Prostate gland (tissue), 2 donors: ENCODE data around the gene COX10. TPM values are rescaled to one million over a fixed set of nuclear protein-coding genes. Genes with fewer than 3 reads are reported as not detected.

Source experiments
- DNase-seq: peaks from one replicate; pipeline ENCODE4 v3.0.0-alpha.2; 2019; ENCODE audit warnings: low spot score
- H3K27ac ChIP-seq, 2 donors: fragments of 200-600 bp; sonication (generic); 2 replicates each; pipeline ENCODE4 v1.5.1; 2017 to 2019
- H3K27me3 ChIP-seq: fragments of 200-600 bp; sonication (generic); replicated peaks from 2 replicates; pipeline ENCODE4 v1.5.1; 2019; ENCODE audit not compliant: insufficient read depth
- H3K36me3 ChIP-seq, 2 donors: fragments of 200-600 bp; sonication (generic); 1 replicate in 1 of 2; 2 replicates in 1 of 2; pipeline versions ENCODE4 v1.5.1 to v1.8.1; 2017 to 2019
- H3K4me1 ChIP-seq: fragments of 200-600 bp; sonication (generic); replicated peaks from 2 replicates; pipeline ENCODE4 v1.5.1; 2019
- H3K4me3 ChIP-seq, 2 donors: fragments of 200-600 bp; sonication (generic); 2 replicates each; pipeline ENCODE4 v1.5.1; 2017 to 2019
- H3K9me3 ChIP-seq: fragments of 200-600 bp; sonication (generic); 2 replicates; pipeline ENCODE4 v1.5.1; 2017
- CTCF ChIP-seq, 4 experiments: fragments of 200-600 bp in 2 of 4; fragments of 450-650 bp in 2 of 4; sonication (generic) in 2 of 4; IDR thresholded peaks; 1 replicate in 3 of 4; 2 replicates in 1 of 4; pipeline ENCODE4 v1.5.1; 2016 to 2019; ENCODE audit warnings: antibody characterized with exemption in 4 of 4, mild to moderate bottlenecking in 2 of 4, moderate library complexity in 2 of 4
- POLR2A ChIP-seq: fragments of 450-650 bp; IDR thresholded peaks from one replicate; pipeline ENCODE4 v1.6.1; 2016; ENCODE audit warnings: antibody characterized with exemption, mild to moderate bottlenecking
- POLR2AphosphoS5 ChIP-seq: sonication (generic); formaldehyde crosslinking; IDR thresholded peaks from one replicate; pipeline ENCODE4 v1.6.1; 2017; ENCODE audit warnings: antibody characterized with exemption
- WGBS: methylation state at CpG from one replicate; pipeline ENCODE4 v1.1.5; 2018; 5-methylcytosine and 5-hydroxymethylcytosine counted together
- intact Hi-C: fragments of 100-400 bp; cut with DNase I; formaldehyde crosslinking; loops from one replicate; pipeline ENCODE4 v1.14.2; 2022
- total RNA-seq, 2 donors: library from RNA; depleted of rRNA; stranded (reverse); fragments of >200 nt; gene quantifications; one replicate each; pipeline ENCODE4 v1.1.0, GENCODE V29; 2016

Gene COX10
- total RNA-seq, 2 donors from 2014 or later = 16.5 to 35.1 TPM

DNA sequence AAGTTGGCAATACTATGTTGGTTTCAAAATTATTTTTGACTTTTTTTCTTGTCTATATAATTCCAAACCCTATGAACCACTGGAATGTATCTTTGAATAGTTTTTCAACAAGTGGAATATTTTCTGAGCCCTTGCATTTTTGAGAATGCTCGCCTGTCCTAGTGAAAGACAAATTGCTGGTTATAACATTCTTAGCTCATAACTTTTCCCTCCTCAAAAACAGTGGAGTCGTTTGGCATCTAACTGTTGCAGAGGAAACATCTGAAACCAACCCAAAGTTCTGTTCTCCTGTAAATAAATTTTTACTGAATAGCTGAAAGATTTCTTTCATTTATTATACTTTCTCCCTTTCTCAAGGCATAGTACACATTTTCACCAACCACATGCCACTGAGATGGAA lies 11.3 kb upstream of the COX10 start:
- Histone ChIP-seq H3K4me3 (no peak overlapping the region), H3K4me1 (no peaks in the 10 kb centered on the region), H3K36me3 (no peaks in the 10 kb centered on the region), H3K27me3 (no peaks in the 10 kb centered on the region), H3K27ac (no peak overlapping the region), H3K9me3 (no peaks in the 10 kb centered on the region)
- 88% methylated on average over 2 of the region's 2 CpGs for WGBS
- no peak for DNase-seq
- intact Hi-C loops = no loop called here
- TF ChIP-seq POLR2AphosphoS5 (no peak), CTCF (IDR thresholded peaks at IDR 0.05) (no peak), POLR2A (no peak)

- H3K27ac ChIP-seq = no peak overlapping the region
- H3K27me3 ChIP-seq = no peaks in the 10 kb centered on the region
- H3K4me3 ChIP-seq = no peak overlapping the region
- no peaks in the 10 kb centered on the region for H3K4me1 ChIP-seq
- no peaks in the 10 kb centered on the region for H3K9me3 ChIP-seq
- no peak for DNase-seq
- intact Hi-C loops = no loop called here
- H3K36me3 ChIP-seq = no peaks in the 10 kb centered on the region
- TF ChIP-seq POLR2A = no peak
- no peak for TF ChIP-seq CTCF (IDR thresholded peaks at IDR 0.05)
- no peak for TF ChIP-seq POLR2AphosphoS5
- 88% methylated on average over 1 of the region's 1 CpG for WGBS
Measured at GRCh38 chr17:14060706-14061105, 8.6 kb upstream of the COX10 start.

DNA sequence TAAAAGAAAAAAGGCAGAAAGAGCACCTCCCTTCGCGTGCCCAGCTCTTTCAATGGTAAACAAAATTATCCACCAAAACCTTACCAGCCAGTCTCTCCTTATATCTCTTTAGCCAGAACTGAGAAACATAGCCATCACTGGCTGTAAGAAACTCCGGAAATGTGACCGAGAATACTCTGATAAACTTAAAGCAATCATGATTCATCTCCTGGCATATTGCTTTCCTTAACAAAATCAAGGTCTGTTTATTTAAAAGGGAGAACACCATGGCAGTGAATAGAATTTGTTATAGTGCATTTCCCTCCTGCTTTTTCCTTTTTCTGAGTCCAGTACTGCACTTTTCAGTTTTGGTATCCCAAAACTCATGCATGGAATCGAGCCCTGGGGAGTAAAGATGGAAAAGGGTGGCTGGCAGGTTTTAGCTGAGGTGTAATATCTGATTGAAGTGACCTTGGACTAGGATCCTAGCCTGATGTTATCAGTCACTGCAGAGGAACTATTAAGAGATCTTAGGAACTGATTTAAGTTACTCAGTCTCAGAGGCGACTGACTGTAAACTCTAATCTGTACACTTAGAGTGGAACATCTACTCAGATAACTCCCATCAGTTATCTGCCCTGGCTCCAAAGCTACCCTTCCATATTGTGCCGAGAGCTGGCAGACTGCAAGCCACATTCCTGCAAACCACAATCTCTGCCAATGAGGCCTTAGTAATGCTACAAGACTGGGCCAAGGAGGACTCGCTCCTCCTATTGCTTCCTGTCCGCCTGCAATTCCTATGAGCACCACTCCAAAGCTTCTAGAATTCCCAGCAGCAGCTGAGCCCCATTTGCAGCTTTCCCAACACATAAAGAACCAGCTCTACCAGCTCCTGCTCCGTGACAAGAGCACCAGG lies 7.4 kb upstream of the COX10 start:
- Histone ChIP-seq H3K9me3 (no peaks in the 10 kb centered on the region), H3K27me3 (no peaks in the 10 kb centered on the region), H3K4me3 (no peak overlapping the region), H3K36me3 (no peaks in the 10 kb centered on the region), H3K4me1 (no peaks in the 10 kb centered on the region), H3K27ac (peak overlapping the region in 1 of 2 donors; percentile 38)
- 38% methylated on average over 10 of the region's 10 CpGs for WGBS
- TF ChIP-seq POLR2AphosphoS5 (peak; percentile 36), CTCF (IDR thresholded peaks at IDR 0.05) (peak in 2 of 4 experiments; percentile 8 to 24), POLR2A (no peak)
- intact Hi-C loops = no loop called here
- DNase-seq = peak; percentile 23

GRCh38 chr17:14067347-14067746 lies 2.0 kb upstream of the COX10 start:
- H3K4me3 ChIP-seq = no peak overlapping the region
- intact Hi-C loops = loop anchor here (5.0 kb wide), 1 partner anchor 235 kb away; the partner anchor contains the start of gene HS3ST3B1
- H3K36me3 ChIP-seq = no peaks in the 10 kb centered on the region
- DNase-seq = no peak
- no peak overlapping the region for H3K27ac ChIP-seq
- H3K4me1 ChIP-seq = peaks cover 7% of the 10 kb centered on the region
- WGBS = 86% methylated on average over 1 of the region's 1 CpG
- TF ChIP-seq CTCF (IDR thresholded peaks at IDR 0.05) (no peak), POLR2AphosphoS5 (no peak), POLR2A (no peak)
- no peaks in the 10 kb centered on the region for H3K9me3 ChIP-seq
- H3K27me3 ChIP-seq = no peaks in the 10 kb centered on the region
